GM12892 (cell line): ENCODE measurements around the gene SLC12A5.

ENCODE experiments used
- POLR2A ChIP-seq: IDR thresholded peaks from 2 replicates; pipeline ENCODE4 v1.6.1; 2011; ENCODE audit warnings: low read depth, low read length, control low read depth
- POLR2AphosphoS5 ChIP-seq: IDR thresholded peaks from 2 replicates; pipeline ENCODE4 v1.6.1; 2011; ENCODE audit warnings: low read depth, low read length, control low read depth

DNA sequence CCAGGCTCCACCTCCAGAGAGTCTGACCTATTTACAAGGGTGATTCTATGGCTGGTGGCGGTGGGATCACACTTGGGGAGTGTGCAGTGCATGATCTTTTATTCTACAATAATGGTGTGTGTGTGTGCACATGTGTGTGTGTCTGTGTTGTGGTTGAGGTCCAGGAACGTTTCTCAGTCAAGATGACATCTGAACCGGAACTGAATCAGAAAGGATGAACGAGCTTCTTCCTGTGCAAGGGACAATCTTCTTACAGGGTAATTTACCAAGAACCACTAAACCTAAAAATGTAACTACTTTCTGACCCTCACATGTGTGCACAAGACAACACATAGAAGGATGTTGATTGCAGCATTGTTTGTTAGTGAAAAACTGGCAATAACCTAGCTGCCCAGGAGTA lies 11.7 kb upstream of the SLC12A5 start:
- no peak for TF ChIP-seq POLR2A
- no peak for TF ChIP-seq POLR2AphosphoS5
